Esophagus squamous epithelium (tissue), 5 donors: ENCODE results near the gene LMNTD2. TPM values are rescaled to one million over a fixed set of nuclear protein-coding genes. Genes with fewer than 3 reads are reported as not detected.
A peak's percentile ranks its signal among the peaks of the same experiment; 100 is the strongest.

Experiments used
- DNase-seq: peaks from one replicate; lab custom pipeline; 2025; lab: John Stamatoyannopoulos, UW
- H3K27ac ChIP-seq, 4 donors: fragments of 200-600 bp; sonication (generic); one replicate each; pipeline ENCODE4 v1.5.1; 2016 to 2019; ENCODE audit warnings: mild to moderate bottlenecking in 1 of 4
- H3K27me3 ChIP-seq, 4 donors: fragments of 200-600 bp; sonication (generic); 1 replicate in 3 of 4; 2 replicates in 1 of 4; pipeline versions ENCODE4 v1.5.1 to v1.6.0; 2017 to 2021; ENCODE audit warnings: antibody characterized with exemption in 1 of 4
- H3K36me3 ChIP-seq, 3 donors: fragments of 200-600 bp; sonication (generic); one replicate each; pipeline ENCODE4 v1.5.1; 2016 to 2019
- H3K4me1 ChIP-seq, 3 donors: fragments of 200-600 bp; sonication (generic); one replicate each; pipeline ENCODE4 v1.5.1; 2017 to 2019
- H3K4me3 ChIP-seq, 4 donors: fragments of 200-600 bp; sonication (generic); 1 replicate in 3 of 4; 2 replicates in 1 of 4; pipeline ENCODE4 v1.5.1; 2016 to 2019; ENCODE audit warnings: mild to moderate bottlenecking in 2 of 4, moderate library complexity in 1 of 4
- H3K9me3 ChIP-seq, 3 donors: fragments of 200-600 bp; sonication (generic); one replicate each; pipeline ENCODE4 v1.5.1; 2016 to 2019
- CTCF ChIP-seq, 6 experiments: fragments of 450-650 bp in 4 of 6; fragments of 200-600 bp in 2 of 6; sonication (generic) in 2 of 6; IDR thresholded peaks; one replicate each; pipeline ENCODE4 v1.5.1; 2016 to 2019; ENCODE audit warnings: antibody characterized with exemption in 6 of 6, mild to moderate bottlenecking in 4 of 6, moderate library complexity in 4 of 6
- POLR2A ChIP-seq, 4 donors: fragments of 450-650 bp; IDR thresholded peaks; one replicate each; pipeline ENCODE4 v1.6.1; 2017; ENCODE audit warnings: antibody characterized with exemption in 4 of 4, mild to moderate bottlenecking in 4 of 4, moderate library complexity in 3 of 4
- WGBS, 2 donors: methylation state at CpG; one replicate each; pipeline ENCODE4 v1.1.5; 2018; 5-methylcytosine and 5-hydroxymethylcytosine counted together
- intact Hi-C: fragments of 100-400 bp; cut with DNase I; formaldehyde crosslinking; loops from one replicate; pipeline ENCODE4 v1.15.0; 2022
- small RNA-seq, 4 donors: library from RNA; depleted of rRNA; stranded (forward); fragments of <200 nt; gene quantifications; one replicate each; pipeline ENCODE3, GENCODE V24; 2016
- total RNA-seq, 4 donors: library from RNA; depleted of rRNA; stranded (reverse); fragments of >200 nt; gene quantifications; one replicate each; pipeline ENCODE4 v1.1.0, GENCODE V29; 2016
- donor health status: DM: yes; HTN: yes; CAD: no.

Gene LMNTD2
- total RNA-seq, 4 donors from 2014 or later: 2.1 to 4.6 (median 3.8) TPM

GRCh38 chr11:507727-508515, 52.6 kb downstream of the LMNTD2 start:
- no peaks in the 10 kb centered on the region for H3K9me3 ChIP-seq
- 64 to 77% methylated on average over 16 to 22 of the region's 45 CpGs for WGBS, 2 donors
- H3K36me3 ChIP-seq: peaks cover 0 to 49% (median 0%) of the 10 kb centered on the region in 3 donors
- intact Hi-C loops: loop anchor here (10.0 kb wide), 1 partner anchor 273 kb away; the partner anchor contains the start of genes PSMD13 and SIRT3
- peaks cover 36 to 55% (median 37%) of the 10 kb centered on the region in 3 donors for H3K4me1 ChIP-seq
- DNase-seq: no peak
- peak overlapping the region; percentile 74 to 88 (median 82) for H3K4me3 ChIP-seq
- H3K27ac ChIP-seq: peak overlapping the region; percentile 83 to 100 (median 100)
- H3K27me3 ChIP-seq: no peaks in the 10 kb centered on the region
- TF ChIP-seq POLR2A (IDR thresholded peaks at IDR 0.05) (no peak), CTCF (IDR thresholded peaks at IDR 0.05) (no peak)

DNA sequence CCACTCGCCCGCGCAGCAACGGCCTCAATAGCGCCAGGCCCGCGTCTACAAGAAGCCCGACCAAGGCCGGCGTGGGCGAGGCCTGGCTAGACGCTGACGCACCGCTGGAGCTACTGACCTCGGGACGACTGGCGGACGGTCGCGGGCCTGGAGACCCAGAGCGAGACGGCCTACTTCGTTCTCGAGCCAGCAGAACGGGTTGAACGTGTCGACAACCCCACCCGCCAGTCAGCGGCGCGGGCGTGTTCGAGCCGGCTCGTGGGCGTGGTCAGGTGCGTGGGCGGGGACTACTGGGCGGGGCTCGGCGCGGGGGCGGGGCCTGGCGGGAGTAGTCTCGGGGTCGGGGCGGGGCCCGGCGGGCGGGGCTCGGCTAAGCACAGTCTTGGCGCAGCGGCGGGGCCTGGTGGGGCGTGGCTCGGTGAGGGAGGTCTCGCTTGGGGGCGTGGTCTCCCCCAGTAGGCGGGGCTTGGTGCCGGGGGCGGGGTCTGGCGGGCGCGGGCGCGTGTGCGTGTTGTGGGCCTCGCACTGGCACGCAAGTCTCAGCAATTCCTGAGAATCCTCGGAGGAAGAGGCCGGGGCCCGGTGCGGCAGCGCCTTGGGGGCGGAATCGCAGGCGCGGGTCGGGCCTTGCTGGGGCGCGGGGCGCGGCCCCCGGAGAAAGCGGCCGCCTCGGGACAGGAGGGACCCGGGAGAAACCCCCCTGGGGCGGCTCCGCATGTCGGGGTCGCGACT, 53.4 kb downstream of the LMNTD2 start, which contains the start of gene RNH1:
Gene RNH1 (minus strand): TSS at position 248 of the 732 bp plus-strand sequence. CDS start 5,080 bp downstream, outside the sequence.
- Histone ChIP-seq H3K9me3 (no peaks in the 10 kb centered on the region), H3K27me3 (no peaks in the 10 kb centered on the region), H3K4me3 (peak within 1 kb of the TSS; percentile 74 to 88 (median 82)), H3K4me1 (peaks cover 42 to 59% (median 43%) of the 10 kb centered on the region in 3 donors), H3K36me3 (peaks cover 0 to 46% (median 0%) of the 10 kb centered on the region in 3 donors), H3K27ac (peak within 1 kb of the TSS; percentile 99 to 100 (median 100))
- 0% methylated on average over 2 of the region's 93 CpGs; no CpG with 5 or more reads in 1 of the 2 donors for WGBS, 2 donors
- intact Hi-C loops: loop anchor here (10.0 kb wide), 1 partner anchor 272 kb away; the partner anchor contains the start of genes PSMD13 and SIRT3
- DNase-seq: peak; percentile 86
- TF ChIP-seq POLR2A (IDR thresholded peaks at IDR 0.05) (peak in 2 of 4 donors; percentile 44 to 68), CTCF (IDR thresholded peaks at IDR 0.05) (no peak)

DNA sequence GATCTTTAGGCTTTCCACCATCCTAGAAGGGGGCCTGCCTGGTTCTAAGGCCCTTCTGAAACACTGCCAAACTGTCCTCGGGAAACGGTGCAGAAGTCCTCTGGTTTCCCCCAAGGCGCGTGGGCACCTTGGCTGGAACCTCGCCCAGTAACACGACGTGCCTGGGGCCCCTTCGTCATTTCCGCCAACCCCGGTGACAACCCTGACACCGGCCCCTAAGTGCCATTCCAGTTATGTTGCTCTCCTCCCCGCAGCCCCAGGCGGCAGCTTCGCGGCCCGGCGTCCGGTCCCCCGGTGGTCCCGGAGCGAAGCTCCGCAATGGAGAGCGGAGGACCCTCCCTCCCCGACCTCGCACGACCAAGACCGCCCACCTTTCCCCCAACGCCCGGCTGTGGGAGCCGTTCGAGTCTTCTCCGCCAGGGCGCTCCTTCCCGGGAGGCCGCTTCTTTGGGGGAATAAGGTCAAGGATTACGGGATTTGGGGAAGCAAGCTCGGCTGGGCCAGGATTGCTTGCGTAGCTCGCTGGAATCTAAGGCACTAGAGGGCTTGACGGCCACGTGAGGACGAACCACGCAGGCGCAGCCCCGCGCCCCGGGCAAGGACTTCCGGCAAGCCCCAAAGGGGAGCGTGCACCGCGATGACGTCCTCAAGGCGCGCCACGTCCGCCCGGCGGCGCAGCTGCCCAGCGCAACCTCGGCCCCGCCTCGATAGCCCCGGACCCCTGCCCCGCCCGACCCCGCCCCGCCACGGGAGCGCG, 54.1 kb downstream of the LMNTD2 start:
- no peaks in the 10 kb centered on the region for H3K9me3 ChIP-seq
- 0% methylated on average over 7 to 22 of the region's 71 CpGs for WGBS, 2 donors
- H3K27me3 ChIP-seq: no peaks in the 10 kb centered on the region
- TF ChIP-seq CTCF (IDR thresholded peaks at IDR 0.05): peak in 1 of 6 experiments; percentile 24
- peak in 3 of 4 donors; percentile 26 to 81 (median 77) for TF ChIP-seq POLR2A (IDR thresholded peaks at IDR 0.05)
- peaks cover 42 to 67% (median 45%) of the 10 kb centered on the region in 3 donors for H3K4me1 ChIP-seq
- DNase-seq: peak; percentile 80
- H3K27ac ChIP-seq: peak overlapping the region; percentile 99 to 100 (median 100)
- intact Hi-C loops: loop anchor here (10.0 kb wide), 1 partner anchor 272 kb away; the partner anchor contains the start of genes PSMD13 and SIRT3
- H3K4me3 ChIP-seq: peak overlapping the region; percentile 74 to 88 (median 82)
- peaks cover 3 to 46% (median 4%) of the 10 kb centered on the region in 3 donors for H3K36me3 ChIP-seq

GRCh38 chr11:504994-505344, 55.6 kb downstream of the LMNTD2 start:
- Histone ChIP-seq H3K4me3 (peak overlapping the region; percentile 38 to 88 (median 66)), H3K9me3 (no peaks in the 10 kb centered on the region), H3K27me3 (no peaks in the 10 kb centered on the region), H3K27ac (peak overlapping the region; percentile 94 to 100 (median 100)), H3K4me1 (peaks cover 42 to 69% (median 45%) of the 10 kb centered on the region in 3 donors), H3K36me3 (peaks cover 16 to 47% (median 17%) of the 10 kb centered on the region in 3 donors)
- intact Hi-C loops: loop anchor here (10.0 kb wide), 1 partner anchor 270 kb away; the partner anchor contains the start of genes PSMD13 and SIRT3
- DNase-seq: no peak
- no peak for TF ChIP-seq CTCF (IDR thresholded peaks at IDR 0.05)
- TF ChIP-seq POLR2A (IDR thresholded peaks at IDR 0.05): no peak
- WGBS, 2 donors: 23 to 29% methylated on average over 6 to 7 of the region's 7 CpGs

Small RNA genes within 50 kb of the gene (small RNA-seq; reads per million reads assigned to genes)
- gene MIR210: 28.3 to 71.4 (median 42.4) reads per million in 4 donors

Other genes with a start within 250 kb of the LMNTD2 start
- gene IFITM1, start 246.7 kb downstream of the LMNTD2 start, total RNA-seq: 100 to 1,000 TPM in 1 of 4 donors, 10 to 100 TPM in 3; 26.3 to 133 (median 60.0) TPM
- 100 to 1,000 TPM in 2 of 4 donors, 10 to 100 TPM in 2; 45.3 to 159 (median 113) TPM for gene IFITM3, start 239.9 kb downstream of the LMNTD2 start, total RNA-seq
- 1 to 10 TPM in 3 of 4 donors, under 1 TPM in 1; 0.97 to 7.9 (median 3.3) TPM for gene B4GALNT4, start 191.2 kb downstream of the LMNTD2 start, total RNA-seq
- 1,000 to 10,000 TPM in 1 of 4 donors, 100 to 1,000 TPM in 3; 314 to 1,016 (median 520) TPM for gene PKP3, start 166.5 kb downstream of the LMNTD2 start, total RNA-seq
- 10 to 100 TPM; 15.5 to 35.1 (median 16.1) TPM for gene SIGIRR, start 145.7 kb downstream of the LMNTD2 start, total RNA-seq
- gene ANO9, start 118.7 kb downstream of the LMNTD2 start, total RNA-seq: 10 to 100 TPM; 11.0 to 22.1 (median 16.2) TPM
- gene PTDSS2, start 110.5 kb downstream of the LMNTD2 start, total RNA-seq: 10 to 100 TPM; 15.8 to 34.3 (median 22.8) TPM
- 100 to 1,000 TPM; 206 to 378 (median 222) TPM for gene RNH1, start 53.5 kb downstream of the LMNTD2 start, total RNA-seq
- gene HRAS, start 25.2 kb downstream of the LMNTD2 start, total RNA-seq: 100 to 1,000 TPM in 2 of 4 donors, 10 to 100 TPM in 2; 56.7 to 106 (median 85.2) TPM
- gene LRRC56, start 23.2 kb downstream of the LMNTD2 start, total RNA-seq: 1 to 10 TPM in 2 of 4 donors, under 1 TPM in 2; 0.35 to 2.3 (median 1.2) TPM
- gene RASSF7, start 232 bp upstream of the LMNTD2 start, total RNA-seq: 10 to 100 TPM; 35.7 to 54.0 (median 44.4) TPM
- gene PHRF1, start 15.7 kb upstream of the LMNTD2 start, total RNA-seq: 10 to 100 TPM; 11.7 to 30.6 (median 24.2) TPM
- 10 to 100 TPM; 16.9 to 26.3 (median 20.2) TPM for gene IRF7, start 55.2 kb upstream of the LMNTD2 start, total RNA-seq
- not detected for gene CDHR5, start 64.2 kb upstream of the LMNTD2 start, total RNA-seq
- 1 to 10 TPM in 1 of 4 donors, not detected in 3; 5.3 TPM for gene SCT, start 66.4 kb upstream of the LMNTD2 start, total RNA-seq
- under 1 TPM in 1 of 4 donors, not detected in 3; 0.76 TPM for gene DRD4, start 76.5 kb upstream of the LMNTD2 start, total RNA-seq
- gene DEAF1, start 134.5 kb upstream of the LMNTD2 start, total RNA-seq: 10 to 100 TPM; 18.3 to 45.0 (median 25.4) TPM
- gene TMEM80, start 135.1 kb upstream of the LMNTD2 start, total RNA-seq: 10 to 100 TPM; 16.1 to 55.3 (median 18.1) TPM
- gene EPS8L2, start 145.5 kb upstream of the LMNTD2 start, total RNA-seq: 100 to 1,000 TPM; 163 to 367 (median 238) TPM
- gene TALDO1, start 186.7 kb upstream of the LMNTD2 start, total RNA-seq: 100 to 1,000 TPM; 311 to 629 (median 504) TPM
- gene GATD1, start 216.7 kb upstream of the LMNTD2 start, total RNA-seq: 10 to 100 TPM; 20.2 to 38.7 (median 21.6) TPM
- gene CEND1, start 229.4 kb upstream of the LMNTD2 start, total RNA-seq: under 1 TPM in 1 of 4 donors, not detected in 3; 0.15 TPM
- gene SLC25A22, start 237.5 kb upstream of the LMNTD2 start, total RNA-seq: 10 to 100 TPM in 2 of 4 donors, 1 to 10 TPM in 2; 4.0 to 14.7 (median 9.8) TPM
- gene PIDD1, start 244.5 kb upstream of the LMNTD2 start, total RNA-seq: 10 to 100 TPM in 3 of 4 donors, 1 to 10 TPM in 1; 9.3 to 14.3 (median 10.6) TPM
- gene RPLP2, start 249.2 kb upstream of the LMNTD2 start, total RNA-seq: 100 to 1,000 TPM; 232 to 871 (median 490) TPM